ENCODE measurements around the gene NACC2. TPM values are rescaled to one million over a fixed set of nuclear protein-coding genes. Genes with fewer than 3 reads are reported as not detected.

Gene NACC2
- total RNA-seq, 5 donors from 2014 or later (not counting 1 experiment from before 2014, with no cell fraction given) = 4.2 to 11.7 (median 11.3) TPM

GRCh38 chr9:136082496-136083361 lies 12.4 kb downstream of the NACC2 start:
- H3K27ac Mint-ChIP-seq = no peak overlapping the region
- Histone ChIP-seq H3K4me1 (ENCODE audit: control insufficient read depth in 1 of 2, extremely low read depth in 1 of 2, insufficient read depth in 2 of 2, low read length in 2 of 2) (peaks cover 0 to 7% of the 10 kb centered on the region in 2 experiments), H3K9me3 (no peaks in the 10 kb centered on the region), H3K36me3 (ENCODE audit: control insufficient read depth in 2 of 2, extremely low read depth in 1 of 2, insufficient read depth in 1 of 2, low read length in 1 of 2) (no peaks in the 10 kb centered on the region), H3K27me3 (replicated peaks in 1 of 2; ENCODE audit: control insufficient read depth in 2 of 2, extremely low read depth in 1 of 2, insufficient read depth in 2 of 2, low read length in 1 of 2) (no peaks in the 10 kb centered on the region), H3K27ac (ENCODE audit: low read length) (no peak overlapping the region), H3K4me3 (ENCODE audit: control insufficient read depth in 1 of 2, extremely low read depth in 1 of 2, low read length in 1 of 2) (no peak overlapping the region)
- no peak overlapping the region for H3K4me3 Mint-ChIP-seq
- no peaks in the 10 kb centered on the region for H3K36me3 Mint-ChIP-seq
- peaks cover 13 to 20% (median 20%) of the 10 kb centered on the region in 3 donors for H3K4me1 Mint-ChIP-seq
- 82% methylated on average over 27 of the region's 34 CpGs for WGBS (ENCODE audit: insufficient coverage)
- H3K9me3 Mint-ChIP-seq = no peaks in the 10 kb centered on the region
- ChIA-PET POLR2A (no interaction called here), CTCF (no interaction called here)
- no peak for DNase-seq
- ATAC-seq (replicated peaks in 1 of 4) = no peak
- no peaks in the 10 kb centered on the region for H3K27me3 Mint-ChIP-seq

GRCh38 chr9:136081826-136082495 lies 13.1 kb downstream of the NACC2 start:
- peaks cover 0 to 7% of the 10 kb centered on the region in 2 experiments for H3K4me1 ChIP-seq (ENCODE audit: control insufficient read depth in 1 of 2, extremely low read depth in 1 of 2, insufficient read depth in 2 of 2, low read length in 2 of 2)
- POLR2A ChIA-PET = no interaction called here
- peaks cover 16 to 22% (median 20%) of the 10 kb centered on the region in 3 donors for H3K4me1 Mint-ChIP-seq
- no peak overlapping the region for H3K4me3 ChIP-seq (ENCODE audit: control insufficient read depth in 1 of 2, extremely low read depth in 1 of 2, low read length in 1 of 2)
- no peaks in the 10 kb centered on the region for H3K27me3 ChIP-seq (replicated peaks in 1 of 2; ENCODE audit: control insufficient read depth in 2 of 2, extremely low read depth in 1 of 2, insufficient read depth in 2 of 2, low read length in 1 of 2)
- no peaks in the 10 kb centered on the region for H3K9me3 ChIP-seq
- no peaks in the 10 kb centered on the region for H3K9me3 Mint-ChIP-seq
- H3K36me3 ChIP-seq (ENCODE audit: control insufficient read depth in 2 of 2, extremely low read depth in 1 of 2, insufficient read depth in 1 of 2, low read length in 1 of 2) = no peaks in the 10 kb centered on the region
- ATAC-seq (replicated peaks in 1 of 4) = no peak
- H3K27me3 Mint-ChIP-seq = no peaks in the 10 kb centered on the region
- no peak for DNase-seq
- CTCF ChIA-PET = interaction anchor here in 1 of 2 donors (0.6 to 0.7 kb wide), 2 partner anchors 236 to 490 kb away, joined by 3 to 5 read pairs; no protein-coding TSS in a partner anchor
- no peaks in the 10 kb centered on the region for H3K36me3 Mint-ChIP-seq
- no peak overlapping the region for H3K27ac Mint-ChIP-seq
- H3K27ac ChIP-seq (ENCODE audit: low read length) = no peak overlapping the region
- H3K4me3 Mint-ChIP-seq = no peak overlapping the region
- WGBS (ENCODE audit: insufficient coverage) = 89% methylated on average over 19 of the region's 24 CpGs

DNA sequence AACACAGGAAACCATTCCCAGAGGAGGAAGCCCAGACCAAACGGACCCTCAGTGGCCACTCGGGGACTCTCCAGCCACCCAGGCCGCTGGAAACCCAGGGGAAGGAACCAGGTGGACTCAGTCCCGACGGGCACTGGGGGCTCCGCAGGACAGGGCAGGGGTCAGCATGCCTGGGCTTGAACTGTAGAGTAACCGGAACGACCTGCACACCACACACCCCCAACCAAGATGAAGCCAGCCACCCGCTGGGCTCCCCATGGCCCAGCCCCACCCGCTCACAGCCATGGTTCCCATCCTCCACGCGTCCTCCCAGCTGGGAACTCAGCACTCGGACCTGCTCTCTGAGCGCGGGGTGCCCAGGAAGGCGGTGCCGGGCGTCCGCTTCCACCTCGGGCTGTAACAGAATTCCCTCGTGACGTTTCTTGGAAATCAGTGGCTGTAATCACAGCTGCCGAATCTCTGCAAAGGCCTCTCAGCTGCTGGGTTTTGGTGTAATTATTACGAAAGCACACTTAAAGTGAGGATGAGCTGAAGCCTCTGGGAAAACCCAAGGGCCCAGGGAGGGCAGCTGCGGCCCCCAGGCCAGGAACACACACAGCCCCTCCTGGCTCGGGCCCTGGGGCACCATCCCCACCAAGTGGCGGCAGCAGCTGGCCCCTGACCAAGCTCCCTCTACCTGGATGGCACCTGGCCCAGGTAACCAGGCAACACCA lies 13.8 kb downstream of the NACC2 start:
- WGBS (ENCODE audit: insufficient coverage) = 87% methylated on average over 21 of the region's 27 CpGs
- ATAC-seq (replicated peaks in 1 of 4) = no peak
- H3K4me1 ChIP-seq (ENCODE audit: control insufficient read depth in 1 of 2, extremely low read depth in 1 of 2, insufficient read depth in 2 of 2, low read length in 2 of 2) = peaks cover 0 to 9% of the 10 kb centered on the region in 2 experiments
- no peaks in the 10 kb centered on the region for H3K27me3 Mint-ChIP-seq
- DNase-seq = no peak
- H3K4me3 ChIP-seq (ENCODE audit: control insufficient read depth in 1 of 2, extremely low read depth in 1 of 2, low read length in 1 of 2) = no peak overlapping the region
- ChIA-PET CTCF (interaction anchor here (0.6 to 0.7 kb wide), 3 partner anchors 8 to 490 kb away, joined by 3 to 5 read pairs (median 3); no protein-coding TSS in a partner anchor), POLR2A (no interaction called here)
- H3K36me3 ChIP-seq (ENCODE audit: control insufficient read depth in 2 of 2, extremely low read depth in 1 of 2, insufficient read depth in 1 of 2, low read length in 1 of 2) = no peaks in the 10 kb centered on the region
- no peaks in the 10 kb centered on the region for H3K9me3 Mint-ChIP-seq
- peaks cover 20 to 24% (median 21%) of the 10 kb centered on the region in 3 donors for H3K4me1 Mint-ChIP-seq
- no peak overlapping the region for H3K27ac ChIP-seq (ENCODE audit: low read length)
- no peak overlapping the region for H3K4me3 Mint-ChIP-seq
- H3K27ac Mint-ChIP-seq = no peak overlapping the region
- no peaks in the 10 kb centered on the region for H3K36me3 Mint-ChIP-seq
- H3K9me3 ChIP-seq = no peaks in the 10 kb centered on the region
- no peaks in the 10 kb centered on the region for H3K27me3 ChIP-seq (replicated peaks in 1 of 2; ENCODE audit: control insufficient read depth in 2 of 2, extremely low read depth in 1 of 2, insufficient read depth in 2 of 2, low read length in 1 of 2)

- H3K27ac ChIP-seq (ENCODE audit: low read length) = no peak overlapping the region
- peaks cover 0 to 15% of the 10 kb centered on the region in 2 experiments for H3K4me1 ChIP-seq (ENCODE audit: control insufficient read depth in 1 of 2, extremely low read depth in 1 of 2, insufficient read depth in 2 of 2, low read length in 2 of 2)
- peaks cover 0 to 3% of the 10 kb centered on the region in 2 experiments for H3K27me3 ChIP-seq (replicated peaks in 1 of 2; ENCODE audit: control insufficient read depth in 2 of 2, extremely low read depth in 1 of 2, insufficient read depth in 2 of 2, low read length in 1 of 2)
- no peak for ATAC-seq (replicated peaks in 1 of 4)
- H3K27me3 Mint-ChIP-seq = no peaks in the 10 kb centered on the region
- H3K4me1 Mint-ChIP-seq = peaks cover 26 to 30% (median 27%) of the 10 kb centered on the region in 3 donors
- POLR2A ChIA-PET = no interaction called here
- no peaks in the 10 kb centered on the region for H3K36me3 Mint-ChIP-seq
- no peak overlapping the region for H3K4me3 ChIP-seq (ENCODE audit: control insufficient read depth in 1 of 2, extremely low read depth in 1 of 2, low read length in 1 of 2)
- no peaks in the 10 kb centered on the region for H3K36me3 ChIP-seq (ENCODE audit: control insufficient read depth in 2 of 2, extremely low read depth in 1 of 2, insufficient read depth in 1 of 2, low read length in 1 of 2)
- H3K9me3 Mint-ChIP-seq = no peaks in the 10 kb centered on the region
- no peaks in the 10 kb centered on the region for H3K9me3 ChIP-seq
- WGBS (ENCODE audit: insufficient coverage) = 84% methylated on average over 11 of the region's 23 CpGs
- H3K27ac Mint-ChIP-seq = no peak overlapping the region
- CTCF ChIA-PET = no interaction called here
- no peak overlapping the region for H3K4me3 Mint-ChIP-seq
- DNase-seq = no peak
Measured at GRCh38 chr9:136080716-136081112, 14.4 kb downstream of the NACC2 start.

DNA sequence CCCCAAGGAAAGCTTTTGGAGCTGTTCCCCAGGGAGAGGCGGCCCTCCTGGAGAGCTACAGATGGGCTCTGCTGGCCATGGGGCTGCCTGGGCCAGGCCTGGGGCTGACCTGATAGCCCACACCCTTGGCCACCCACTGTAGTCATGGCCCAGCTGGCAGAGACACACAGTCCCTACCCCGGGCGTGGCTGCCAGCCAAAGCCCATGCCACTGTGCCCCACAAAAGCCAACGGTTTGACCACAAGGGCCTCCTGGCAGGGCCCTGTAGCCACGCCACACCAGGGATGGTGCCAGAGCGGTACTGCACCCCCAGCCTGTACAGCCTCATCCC lies 15.2 kb downstream of the NACC2 start:
- Histone ChIP-seq H3K27ac (ENCODE audit: low read length) (no peak overlapping the region), H3K9me3 (no peaks in the 10 kb centered on the region), H3K4me1 (ENCODE audit: control insufficient read depth in 1 of 2, extremely low read depth in 1 of 2, insufficient read depth in 2 of 2, low read length in 2 of 2) (peaks cover 0 to 21% of the 10 kb centered on the region in 2 experiments), H3K4me3 (ENCODE audit: control insufficient read depth in 1 of 2, extremely low read depth in 1 of 2, low read length in 1 of 2) (no peak overlapping the region), H3K27me3 (replicated peaks in 1 of 2; ENCODE audit: control insufficient read depth in 2 of 2, extremely low read depth in 1 of 2, insufficient read depth in 2 of 2, low read length in 1 of 2) (peaks cover 0 to 5% of the 10 kb centered on the region in 2 experiments), H3K36me3 (ENCODE audit: control insufficient read depth in 2 of 2, extremely low read depth in 1 of 2, insufficient read depth in 1 of 2, low read length in 1 of 2) (no peaks in the 10 kb centered on the region)
- ATAC-seq (replicated peaks in 1 of 4) = no peak
- DNase-seq = no peak
- Mint-ChIP-seq H3K9me3 (no peaks in the 10 kb centered on the region), H3K27me3 (no peaks in the 10 kb centered on the region), H3K36me3 (no peaks in the 10 kb centered on the region), H3K4me3 (no peak overlapping the region), H3K27ac (peak overlapping the region in 1 of 2 donors; percentile 6), H3K4me1 (peaks cover 26 to 33% (median 30%) of the 10 kb centered on the region in 3 donors)
- 64% methylated on average over 6 of the region's 6 CpGs for WGBS (ENCODE audit: insufficient coverage)
- CTCF ChIA-PET = no interaction called here
- POLR2A ChIA-PET = no interaction called here

- H3K27ac Mint-ChIP-seq = no peak overlapping the region
- Histone ChIP-seq H3K27ac (ENCODE audit: low read length) (no peak overlapping the region), H3K36me3 (ENCODE audit: control insufficient read depth in 2 of 2, extremely low read depth in 1 of 2, insufficient read depth in 1 of 2, low read length in 1 of 2) (no peaks in the 10 kb centered on the region), H3K9me3 (no peaks in the 10 kb centered on the region), H3K4me3 (ENCODE audit: control insufficient read depth in 1 of 2, extremely low read depth in 1 of 2, low read length in 1 of 2) (no peak overlapping the region), H3K4me1 (ENCODE audit: control insufficient read depth in 1 of 2, extremely low read depth in 1 of 2, insufficient read depth in 2 of 2, low read length in 2 of 2) (peaks cover 0 to 19% of the 10 kb centered on the region in 2 experiments), H3K27me3 (replicated peaks in 1 of 2; ENCODE audit: control insufficient read depth in 2 of 2, extremely low read depth in 1 of 2, insufficient read depth in 2 of 2, low read length in 1 of 2) (peaks cover 0 to 5% of the 10 kb centered on the region in 2 experiments)
- H3K27me3 Mint-ChIP-seq = no peaks in the 10 kb centered on the region
- 74% methylated on average over 14 of the region's 16 CpGs for WGBS (ENCODE audit: insufficient coverage)
- no peaks in the 10 kb centered on the region for H3K9me3 Mint-ChIP-seq
- H3K4me3 Mint-ChIP-seq = no peak overlapping the region
- no peak for DNase-seq
- ChIA-PET CTCF (no interaction called here), POLR2A (no interaction called here)
- no peak for ATAC-seq (replicated peaks in 1 of 4)
- H3K36me3 Mint-ChIP-seq = no peaks in the 10 kb centered on the region
- H3K4me1 Mint-ChIP-seq = peaks cover 21 to 28% (median 26%) of the 10 kb centered on the region in 3 donors
Measured at GRCh38 chr9:136079211-136079915, 15.7 kb downstream of the NACC2 start.

All from T-cell (primary cell).